Raji (cell line): ENCODE data around the gene PDCD1LG2.

ENCODE experiments used
- POLR2A ChIP-seq: IDR thresholded peaks from 2 replicates; pipeline ENCODE4 v1.6.1; 2011; ENCODE audit warnings: low read depth, low read length, control low read depth; ENCODE audit not compliant: insufficient read depth

Gene PDCD1LG2

DNA sequence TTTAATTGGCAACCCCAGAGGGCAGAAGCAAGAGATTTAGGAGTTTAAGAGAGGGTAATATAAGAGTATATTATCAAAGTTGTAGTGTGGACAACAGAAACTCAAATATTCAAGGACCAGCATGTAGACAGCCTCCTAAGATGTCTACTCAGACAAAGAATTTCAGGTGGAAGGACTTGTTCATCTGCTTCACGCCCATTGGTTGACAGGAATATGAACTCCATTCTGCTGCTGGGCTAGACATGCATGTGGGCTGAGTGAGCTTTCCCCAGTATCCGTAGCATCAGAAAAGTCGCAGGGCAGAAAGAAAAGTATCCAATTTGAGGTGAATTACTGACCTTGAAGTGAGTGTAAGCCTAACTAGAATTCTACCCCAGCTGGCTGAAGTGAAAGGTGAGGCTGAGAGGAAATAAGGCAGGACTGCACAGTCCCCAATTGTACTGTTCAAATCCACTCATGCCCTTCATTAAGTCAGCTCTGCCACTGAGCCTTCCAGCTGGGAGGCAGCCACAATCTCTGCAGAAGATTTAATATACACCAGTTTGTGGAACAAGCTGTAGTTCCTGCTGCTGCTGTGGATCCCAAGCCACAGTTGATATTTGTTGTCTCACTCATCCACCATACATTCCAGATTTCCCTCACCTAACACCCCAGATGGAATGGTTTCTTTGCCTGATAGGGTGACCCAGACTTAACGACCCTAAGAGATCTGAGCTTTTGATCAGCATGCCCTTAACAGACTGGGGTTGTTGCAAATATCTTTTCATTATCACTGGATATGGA, 41.2 kb downstream of the PDCD1LG2 start:
- no peak for TF ChIP-seq POLR2A

DNA sequence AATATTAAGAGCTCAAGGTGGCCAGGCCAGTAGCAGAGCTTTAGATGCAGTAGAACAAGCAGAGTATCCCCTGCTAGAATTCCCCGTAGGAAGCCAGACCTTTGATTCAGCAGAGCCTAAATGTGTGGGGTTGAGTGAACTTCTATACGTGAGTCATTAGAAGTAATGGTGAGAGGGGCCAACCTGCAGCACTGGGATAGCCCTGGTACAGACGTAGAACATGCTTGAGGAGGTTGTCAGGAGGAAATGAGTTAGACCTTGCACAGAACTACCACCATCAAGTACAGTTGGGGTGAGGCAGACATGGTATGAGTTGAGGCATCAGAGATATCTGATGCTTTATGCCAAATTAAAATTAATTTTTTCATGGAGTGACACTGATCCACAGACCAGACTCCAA, 42.0 kb downstream of the PDCD1LG2 start:
- TF ChIP-seq POLR2A = no peak

DNA sequence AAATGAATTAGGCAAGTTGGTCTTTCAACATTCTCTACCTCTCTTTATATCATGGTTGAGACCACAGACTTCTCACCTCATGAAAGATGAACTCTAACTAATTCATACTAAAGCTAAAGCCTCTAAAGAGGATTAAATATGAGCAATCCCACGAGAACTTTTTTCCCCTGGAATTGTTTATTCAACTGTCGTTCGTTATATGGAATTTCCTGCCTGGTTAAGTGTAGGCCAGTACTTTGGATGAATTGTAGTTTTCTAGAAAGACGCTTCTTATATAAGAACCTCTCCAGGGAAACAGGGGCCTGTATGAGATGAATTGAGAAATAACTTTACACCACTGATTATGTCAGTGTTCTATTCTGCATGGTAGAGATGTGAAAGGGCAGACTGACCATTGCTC, 42.9 kb downstream of the PDCD1LG2 start:
- TF ChIP-seq POLR2A = no peak

GRCh38 chr9:5554254-5554653, 43.9 kb downstream of the PDCD1LG2 start:
- no peak for TF ChIP-seq POLR2A

- no peak for TF ChIP-seq POLR2A
These were observed 45.9 kb downstream of the PDCD1LG2 start for GRCh38 chr9:5556101-5556705.

- TF ChIP-seq POLR2A = no peak
These were observed 47.6 kb downstream of the PDCD1LG2 start for GRCh38 chr9:5557606-5558587.

- no peak for TF ChIP-seq POLR2A
These were observed 49.3 kb downstream of the PDCD1LG2 start for GRCh38 chr9:5559659-5560058.

DNA sequence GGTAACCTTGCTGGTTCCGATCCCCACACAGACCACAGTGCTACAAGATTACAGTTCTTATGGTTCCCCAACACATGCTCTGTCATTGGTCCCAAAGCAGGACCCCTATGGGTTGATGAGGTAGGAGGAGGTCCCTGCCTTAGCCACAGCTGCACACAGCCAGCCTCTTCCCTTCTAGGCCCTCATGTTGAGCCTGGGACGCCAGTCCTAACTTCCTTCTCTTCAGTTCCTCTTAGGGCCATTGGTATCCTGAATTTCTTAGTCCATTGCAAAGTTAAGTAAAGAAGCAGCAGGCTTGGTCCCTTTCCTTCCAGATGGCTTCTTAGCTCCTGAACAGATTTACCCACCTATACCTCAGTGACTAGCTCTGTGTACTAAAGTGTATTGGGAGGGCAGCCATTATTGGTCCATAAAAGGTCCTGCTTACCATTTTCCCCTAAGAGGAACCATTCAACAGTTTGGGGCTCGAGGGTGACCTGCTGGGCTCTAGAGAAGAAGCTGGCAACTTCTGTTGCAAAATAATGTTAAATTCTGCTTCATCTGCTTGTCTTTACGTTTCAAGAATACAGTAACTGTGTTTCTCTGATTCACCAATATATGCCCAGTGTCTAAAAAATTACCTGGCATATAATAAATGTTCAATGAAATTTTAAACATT, 50.2 kb downstream of the PDCD1LG2 start:
- TF ChIP-seq POLR2A = no peak

DNA sequence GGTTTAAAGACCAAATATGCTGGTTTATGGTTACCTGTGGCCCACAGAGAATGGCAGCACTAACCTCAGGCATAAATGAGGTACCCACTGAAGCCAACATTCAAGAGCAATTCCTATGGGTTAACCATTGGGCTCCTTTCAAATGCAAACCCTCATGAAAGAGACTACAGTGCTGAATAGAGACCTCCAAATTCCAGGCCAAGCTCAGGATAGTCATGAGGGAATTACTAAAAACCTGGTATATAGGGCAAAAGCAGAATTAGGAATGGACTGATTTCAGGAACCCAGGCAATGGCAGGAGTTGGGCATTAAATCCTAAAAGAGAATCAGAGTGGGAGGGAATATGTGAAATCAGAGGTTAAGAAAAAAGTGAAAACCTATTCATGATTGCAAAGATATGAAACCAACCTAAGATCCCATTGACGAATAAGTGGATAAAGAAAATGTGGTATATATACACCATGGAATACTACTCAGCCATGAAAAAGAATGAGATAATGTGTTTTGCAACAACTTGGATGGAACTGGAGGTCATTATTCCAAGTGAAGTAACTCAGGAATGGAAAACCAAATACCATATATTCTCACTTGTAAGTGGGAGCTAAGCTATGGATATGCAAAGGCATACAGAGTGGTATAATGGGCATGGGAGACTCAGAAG, 51.6 kb downstream of the PDCD1LG2 start:
- no peak for TF ChIP-seq POLR2A

- no peak for TF ChIP-seq POLR2A
These were observed 52.6 kb downstream of the PDCD1LG2 start for GRCh38 chr9:5562806-5563416.

DNA sequence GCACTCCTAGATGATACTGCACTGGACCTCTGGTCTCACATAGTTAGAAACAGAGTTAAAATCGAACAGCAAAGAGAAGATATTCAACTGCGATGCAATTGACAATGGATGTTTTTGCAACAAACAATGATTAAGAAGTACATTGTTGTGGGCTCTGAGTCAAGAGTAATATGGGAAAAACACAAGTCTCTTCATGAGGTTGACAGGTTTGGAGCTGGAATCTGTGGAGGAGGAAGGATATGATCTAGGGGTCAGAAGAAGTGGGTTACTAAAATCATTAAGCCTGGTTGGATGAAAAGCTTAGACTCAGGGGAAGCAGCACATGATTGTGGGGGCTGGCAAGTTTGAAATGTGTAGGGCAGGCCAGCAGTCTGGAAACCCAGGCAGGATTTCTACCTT, 53.1 kb downstream of the PDCD1LG2 start:
- TF ChIP-seq POLR2A = no peak

DNA sequence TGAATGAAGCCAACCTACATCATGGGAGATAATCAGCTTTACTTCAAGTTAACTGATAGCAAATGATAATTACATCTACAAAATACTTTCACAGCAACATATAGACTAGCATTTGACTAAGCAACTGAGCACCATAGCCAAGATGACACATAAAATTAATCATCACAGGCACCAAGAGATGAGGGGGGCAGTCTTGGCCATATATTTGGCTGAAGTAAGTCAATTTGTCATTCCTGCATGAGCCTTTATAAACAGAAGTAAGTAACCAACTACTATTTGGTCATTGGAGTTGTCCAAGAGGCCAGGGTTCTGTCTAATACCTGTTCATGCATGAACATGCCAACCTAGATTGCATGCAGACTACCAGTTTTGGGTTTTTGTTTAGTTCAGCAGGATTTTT, 53.6 kb downstream of the PDCD1LG2 start:
- TF ChIP-seq POLR2A = no peak

DNA sequence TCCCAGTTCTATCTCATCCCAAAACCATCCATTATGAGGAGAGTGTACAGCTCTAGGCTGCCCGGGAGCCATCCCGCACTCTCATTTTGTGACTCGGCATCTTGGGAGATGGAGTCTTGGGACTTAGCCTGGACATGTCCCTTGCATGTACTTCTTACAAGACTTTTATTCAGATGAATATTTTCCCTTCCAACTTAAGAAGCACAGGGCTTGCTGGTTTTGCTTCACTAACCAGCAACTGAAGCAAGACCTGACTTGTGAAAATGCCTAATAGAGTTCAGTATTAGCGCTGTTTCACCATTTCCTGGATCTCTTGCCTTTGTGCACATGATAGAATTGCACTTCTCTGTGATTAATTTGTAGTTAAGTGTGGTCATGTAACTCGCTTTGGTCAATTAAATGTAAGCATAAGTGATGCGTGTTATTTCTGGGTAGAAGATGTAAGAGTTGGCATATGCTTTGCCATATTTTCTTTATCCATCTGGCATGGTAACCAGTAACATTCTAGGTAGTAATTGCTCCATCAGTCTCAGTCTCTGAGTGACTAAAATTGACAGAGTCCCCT, 55.8 kb downstream of the PDCD1LG2 start:
- no peak for TF ChIP-seq POLR2A

DNA sequence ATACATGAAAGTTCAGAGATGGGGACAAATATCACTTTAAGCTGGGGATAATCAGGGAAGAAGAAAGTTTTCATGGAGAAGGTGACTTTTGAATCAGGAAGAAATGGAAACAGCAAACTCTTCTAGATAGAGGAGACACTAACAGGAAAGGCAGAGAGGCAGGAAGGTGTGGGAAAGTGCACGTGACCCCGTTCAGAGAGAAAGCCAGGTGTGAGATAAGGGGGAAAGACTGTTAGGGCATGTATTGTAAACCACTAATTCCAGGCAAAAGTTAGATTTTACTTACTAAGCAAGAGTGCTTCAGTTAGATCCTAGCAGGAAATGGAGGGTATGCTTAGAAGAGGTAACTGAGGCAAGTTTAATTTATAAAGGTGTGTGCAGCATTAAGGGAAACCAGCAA, 58.5 kb downstream of the PDCD1LG2 start:
- TF ChIP-seq POLR2A = no peak
